SKM-1 treated with dmso at 0.1 percent for 144 hours (cell line): Measurements from ENCODE around the gene PCDHB14.
"Not testable (repeated sequence)": the region's sequence is repeated elsewhere in the genome, so short reads cannot be mapped to it uniquely, and the experiment has no call there.

Experiments used
- DNase-seq: peaks from one replicate; lab custom pipeline; 2025; ENCODE audit not compliant: unreplicated experiment; lab: John Stamatoyannopoulos, UW

The PCDHB14 gene

DNA sequence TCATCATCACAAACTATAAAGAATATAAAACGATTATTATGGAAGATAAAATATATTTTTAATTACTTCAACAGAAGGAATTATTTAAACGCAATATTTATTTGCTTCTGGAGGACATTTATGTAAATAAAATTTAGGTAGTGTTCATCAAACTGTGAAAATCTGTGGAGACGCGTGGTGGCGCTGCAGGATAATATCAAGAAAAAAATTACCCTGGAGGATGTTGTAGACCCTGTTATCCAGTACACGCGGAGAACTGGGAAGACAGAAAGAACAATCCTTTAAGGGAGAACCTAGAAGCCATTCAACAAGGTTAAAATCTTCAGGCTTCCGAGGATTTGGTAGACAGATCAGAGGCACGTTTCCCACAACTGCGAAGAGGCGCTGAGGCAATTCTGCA is 14.7 kb upstream of the PCDHB14 start, which contains the start of gene PCDHB12:
TSS of gene PCDHB12 (plus strand) at position 242 of the 400 bp plus-strand sequence. CDS start 189 bp downstream, outside the sequence.
- no peak for DNase-seq

GRCh38 chr5:141210281-141210680 is 12.9 kb upstream of the PCDHB14 start:
- DNase-seq: not testable (repeated sequence)

DNA sequence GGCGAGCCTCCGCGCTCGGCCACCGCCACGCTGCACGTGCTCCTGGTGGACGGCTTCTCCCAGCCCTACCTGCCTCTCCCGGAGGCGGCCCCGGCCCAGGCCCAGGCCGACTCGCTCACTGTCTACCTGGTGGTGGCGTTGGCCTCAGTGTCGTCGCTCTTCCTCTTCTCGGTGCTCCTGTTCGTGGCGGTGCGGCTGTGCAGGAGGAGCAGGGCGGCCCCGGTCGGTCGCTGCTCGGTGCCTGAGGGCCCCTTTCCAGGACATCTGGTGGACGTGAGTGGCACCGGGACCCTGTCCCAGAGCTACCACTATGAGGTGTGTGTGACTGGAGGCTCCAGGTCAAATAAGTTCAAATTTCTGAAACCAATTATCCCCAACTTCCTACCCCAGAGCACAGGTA is 12.3 kb upstream of the PCDHB14 start:
- DNase-seq: not testable (repeated sequence)

- DNase-seq: not testable (repeated sequence)
Observed at GRCh38 chr5:141213656-141214339, 9.3 kb upstream of the PCDHB14 start, which contains the start of gene PCDHB13. Gene PCDHB13 (plus strand): TSS chr5:141213919. CDS start chr5:141214124, 205 bp downstream.

- DNase-seq: not testable (repeated sequence)
Observed at GRCh38 chr5:141214583-141214982, 8.6 kb upstream of the PCDHB14 start.

DNA sequence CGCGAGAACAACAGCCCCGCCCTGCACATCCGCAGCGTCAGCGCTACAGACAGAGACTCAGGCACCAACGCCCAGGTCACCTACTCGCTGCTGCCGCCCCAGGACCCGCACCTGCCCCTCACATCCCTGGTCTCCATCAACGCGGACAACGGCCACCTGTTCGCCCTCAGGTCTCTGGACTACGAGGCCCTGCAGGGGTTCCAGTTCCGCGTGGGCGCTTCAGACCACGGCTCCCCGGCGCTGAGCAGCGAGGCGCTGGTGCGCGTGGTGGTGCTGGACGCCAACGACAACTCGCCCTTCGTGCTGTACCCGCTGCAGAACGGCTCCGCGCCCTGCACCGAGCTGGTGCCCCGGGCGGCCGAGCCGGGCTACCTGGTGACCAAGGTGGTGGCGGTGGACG is 7.6 kb upstream of the PCDHB14 start:
- DNase-seq: not testable (repeated sequence)

DNA sequence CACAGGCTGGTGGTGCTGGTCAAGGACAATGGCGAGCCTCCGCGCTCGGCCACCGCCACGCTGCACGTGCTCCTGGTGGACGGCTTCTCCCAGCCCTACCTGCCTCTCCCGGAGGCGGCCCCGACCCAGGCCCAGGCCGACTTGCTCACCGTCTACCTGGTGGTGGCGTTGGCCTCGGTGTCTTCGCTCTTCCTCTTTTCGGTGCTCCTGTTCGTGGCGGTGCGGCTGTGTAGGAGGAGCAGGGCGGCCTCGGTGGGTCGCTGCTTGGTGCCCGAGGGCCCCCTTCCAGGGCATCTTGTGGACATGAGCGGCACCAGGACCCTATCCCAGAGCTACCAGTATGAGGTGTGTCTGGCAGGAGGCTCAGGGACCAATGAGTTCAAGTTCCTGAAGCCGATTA is 7.1 kb upstream of the PCDHB14 start:
- DNase-seq: not testable (repeated sequence)

DNA sequence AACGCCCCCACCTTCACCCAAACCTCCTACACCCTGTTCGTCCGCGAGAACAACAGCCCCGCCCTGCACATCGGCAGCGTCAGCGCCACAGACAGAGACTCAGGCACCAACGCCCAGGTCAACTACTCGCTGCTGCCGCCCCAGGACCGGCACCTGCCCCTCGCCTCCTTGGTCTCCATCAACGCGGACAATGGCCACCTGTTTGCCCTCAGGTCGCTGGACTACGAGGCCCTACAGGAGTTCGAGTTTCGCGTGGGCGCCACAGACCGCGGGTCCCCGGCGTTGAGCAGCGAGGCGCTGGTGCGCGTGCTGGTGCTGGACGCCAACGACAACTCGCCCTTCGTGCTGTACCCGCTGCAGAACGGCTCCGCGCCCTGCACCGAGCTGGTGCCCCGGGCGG is 1.7 kb downstream of the PCDHB14 start:
- not testable (repeated sequence) for DNase-seq

- not testable (repeated sequence) for DNase-seq
Observed at GRCh38 chr5:141225421-141225820, 2.3 kb downstream of the PCDHB14 start.

DNA sequence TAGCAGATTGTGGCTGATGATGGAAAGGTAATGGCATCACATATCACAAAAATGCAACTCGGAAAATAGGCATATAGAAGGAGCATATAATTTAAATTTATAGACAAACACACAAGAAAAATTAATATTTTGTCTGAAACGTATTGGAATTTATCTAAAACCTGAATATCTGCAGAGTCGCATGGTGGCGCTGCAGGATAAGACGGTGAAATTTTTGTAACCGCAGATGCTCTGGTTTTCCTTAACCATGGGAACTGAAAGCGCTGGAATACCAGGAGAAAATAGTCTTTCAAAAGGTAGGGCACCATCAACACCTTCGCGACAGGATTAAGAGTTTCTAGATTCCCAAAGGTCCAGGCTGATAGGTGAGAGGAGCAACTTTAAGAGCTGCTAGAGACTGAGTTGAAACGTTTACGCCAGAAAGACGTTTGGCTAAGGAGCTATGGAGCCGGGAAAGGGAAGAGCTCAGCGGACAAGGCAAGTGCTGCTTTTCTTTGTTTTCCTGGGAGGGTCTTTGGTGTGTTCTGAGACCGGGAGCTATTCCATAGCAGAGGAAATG is 11.0 kb downstream of the PCDHB14 start:
- DNase-seq: no peak

DNA sequence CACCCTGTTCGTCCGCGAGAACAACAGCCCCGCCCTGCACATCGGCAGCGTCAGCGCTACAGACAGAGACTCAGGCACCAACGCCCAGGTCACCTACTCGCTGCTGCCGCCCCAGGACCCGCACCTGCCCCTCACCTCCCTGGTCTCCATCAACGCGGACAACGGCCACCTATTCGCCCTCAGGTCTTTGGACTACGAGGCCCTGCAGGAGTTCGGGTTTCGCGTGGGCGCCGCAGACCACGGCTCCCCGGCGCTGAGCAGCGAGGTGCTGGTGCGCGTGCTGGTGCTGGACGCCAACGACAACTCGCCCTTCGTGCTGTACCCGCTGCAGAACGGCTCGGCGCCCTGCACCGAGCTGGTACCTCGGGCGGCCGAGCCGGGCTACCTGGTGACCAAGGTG is 12.8 kb downstream of the PCDHB14 start:
- DNase-seq: not testable (repeated sequence)

DNA sequence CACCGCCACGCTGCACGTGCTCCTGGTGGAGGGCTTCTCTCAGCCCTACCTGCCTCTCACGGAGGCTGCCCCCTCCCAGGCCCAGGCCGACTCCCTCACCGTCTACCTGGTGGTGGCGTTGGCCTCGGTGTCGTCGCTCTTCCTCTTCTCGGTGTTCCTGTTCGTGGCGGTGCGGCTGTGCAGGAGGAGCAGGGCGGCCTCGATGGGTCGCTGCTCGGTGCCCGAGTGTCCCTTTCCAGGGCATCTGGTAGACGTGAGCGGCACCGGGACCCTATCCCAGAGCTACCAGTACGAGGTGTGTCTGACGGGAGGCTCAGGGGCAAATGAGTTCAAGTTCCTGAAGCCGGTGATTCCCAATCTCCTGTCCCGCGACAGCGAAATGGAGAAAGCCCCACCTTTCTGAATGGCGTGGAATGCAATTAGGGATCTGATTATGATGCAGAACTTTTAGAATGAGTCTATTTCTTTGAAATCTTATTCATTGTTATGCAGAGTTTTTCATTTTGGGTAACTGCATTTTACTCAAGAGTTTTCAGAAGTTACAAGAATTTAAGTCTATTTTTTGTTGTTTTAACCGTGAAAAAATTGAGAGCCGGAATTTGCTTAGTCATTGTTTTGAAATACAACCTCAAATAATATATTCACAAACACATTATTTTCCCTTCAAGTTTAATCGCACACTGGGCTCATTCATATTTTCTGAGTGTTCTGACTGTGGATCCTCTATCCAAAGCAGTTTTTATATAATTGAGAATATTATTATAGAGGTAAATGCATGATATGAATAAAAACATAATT is 13.6 kb downstream of the PCDHB14 start:
- DNase-seq: no peak

DNA sequence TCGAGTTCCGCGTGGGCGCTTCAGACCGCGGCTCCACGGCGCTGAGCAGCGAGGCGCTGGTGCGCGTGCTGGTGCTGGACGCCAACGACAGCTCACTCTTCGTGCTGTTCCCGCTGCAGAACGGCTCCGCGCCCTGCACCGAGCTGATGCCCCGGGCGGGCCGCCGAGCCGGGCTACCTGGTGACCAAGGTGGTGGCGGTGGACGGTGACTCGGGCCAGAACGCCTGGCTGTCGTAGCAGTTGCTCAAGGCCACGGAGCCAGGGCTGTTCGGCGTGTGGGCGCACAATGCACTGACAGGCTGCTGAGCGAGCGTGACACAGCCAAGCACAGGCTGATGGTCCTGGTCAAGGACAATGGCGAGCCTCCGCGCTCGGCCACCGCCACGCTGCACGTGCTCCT is 18.4 kb downstream of the PCDHB14 start:
- no peak for DNase-seq

- no peak for DNase-seq
Observed at GRCh38 chr5:141245250-141245717, 22.1 kb downstream of the PCDHB14 start, which contains the start of gene PCDHB15. Gene PCDHB15 (plus strand): TSS chr5:141245395. CDS start chr5:141245579, 184 bp downstream.

- not testable (repeated sequence) for DNase-seq
Observed at GRCh38 chr5:141246971-141247370, 23.8 kb downstream of the PCDHB14 start.

- not testable (repeated sequence) for DNase-seq
Observed at GRCh38 chr5:141247434-141247833, 24.3 kb downstream of the PCDHB14 start.

- DNase-seq: no peak
Observed at GRCh38 chr5:141250576-141250975, 27.4 kb downstream of the PCDHB14 start.

GRCh38 chr5:141258464-141258863 is 35.3 kb downstream of the PCDHB14 start:
- no peak for DNase-seq

DNA sequence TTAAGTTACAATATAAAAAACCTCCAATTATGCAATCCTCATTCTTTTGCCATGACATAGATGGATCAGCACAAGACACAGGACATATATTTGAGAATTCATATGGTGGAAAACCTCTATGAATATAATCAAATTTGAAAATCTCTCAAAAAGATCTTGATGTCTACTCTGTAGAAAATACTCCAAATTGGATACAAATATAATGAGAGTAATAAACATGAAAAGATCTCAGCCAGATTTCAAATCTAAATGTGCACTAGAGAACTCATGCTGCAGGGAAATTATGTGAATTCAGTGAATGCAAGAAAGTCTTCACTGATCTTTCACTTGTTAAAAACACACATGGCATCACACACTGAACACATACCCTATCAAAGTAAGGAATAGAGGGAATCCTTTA is 35.8 kb downstream of the PCDHB14 start:
- no peak for DNase-seq

- DNase-seq: no peak
Observed at GRCh38 chr5:141260458-141261237, 37.5 kb downstream of the PCDHB14 start.

- DNase-seq: no peak
Observed at GRCh38 chr5:141261238-141261546, 38.0 kb downstream of the PCDHB14 start.
